ENCODE measurements around the gene DNAH14.
"Not testable (repeated sequence)": the region's sequence is repeated elsewhere in the genome, so short reads cannot be mapped to it uniquely, and the experiment has no call there.

Gene DNAH14

DNA sequence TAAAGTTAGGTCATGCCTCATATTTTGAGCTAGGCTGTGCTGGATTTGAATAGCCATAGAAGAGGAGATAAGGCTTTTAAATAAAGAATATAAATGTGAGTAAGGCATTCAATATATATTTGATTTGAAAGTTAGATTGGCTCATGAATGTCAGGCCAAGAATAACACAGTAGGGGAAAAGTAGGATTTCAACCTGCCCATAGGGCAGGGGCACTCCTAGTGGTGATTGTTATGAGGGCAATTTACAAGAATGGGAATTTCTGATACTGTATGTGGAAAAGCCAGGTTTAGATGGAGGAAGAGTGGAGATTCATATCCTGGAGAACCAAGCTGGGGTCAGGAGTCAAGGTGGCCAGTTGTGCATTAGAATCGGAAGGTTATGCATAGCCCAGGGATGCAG is 74.9 kb downstream of the DNAH14 start:
- DNase-seq, result no peak

DNA sequence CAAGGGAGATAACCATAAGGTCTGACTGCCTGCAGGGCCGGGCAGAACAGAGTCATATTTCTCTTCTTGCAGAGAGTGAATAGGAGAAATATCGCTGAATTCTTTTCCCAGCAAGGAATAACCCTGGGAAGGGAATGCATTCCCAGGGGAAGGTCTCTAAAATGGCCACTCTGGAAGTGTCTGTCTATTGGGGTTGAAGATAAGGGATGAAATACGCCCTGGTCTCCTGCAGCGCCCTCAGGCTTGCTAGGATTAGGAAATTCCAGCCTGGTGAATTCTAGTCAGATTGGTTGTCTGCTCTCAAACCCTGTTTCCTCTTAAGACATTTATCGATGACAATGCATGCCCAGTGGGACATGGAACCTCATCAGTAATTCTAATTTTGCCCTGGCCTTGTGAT is 76.9 kb downstream of the DNAH14 start:
- not testable (repeated sequence) for DNase-seq

GRCh38 chr1:225008050-225008449 is 78.6 kb downstream of the DNAH14 start:
- DNase-seq, result not testable (repeated sequence)

- no peak for DNase-seq
These were observed 91.6 kb downstream of the DNAH14 start for GRCh38 chr1:225021037-225021436.

DNA sequence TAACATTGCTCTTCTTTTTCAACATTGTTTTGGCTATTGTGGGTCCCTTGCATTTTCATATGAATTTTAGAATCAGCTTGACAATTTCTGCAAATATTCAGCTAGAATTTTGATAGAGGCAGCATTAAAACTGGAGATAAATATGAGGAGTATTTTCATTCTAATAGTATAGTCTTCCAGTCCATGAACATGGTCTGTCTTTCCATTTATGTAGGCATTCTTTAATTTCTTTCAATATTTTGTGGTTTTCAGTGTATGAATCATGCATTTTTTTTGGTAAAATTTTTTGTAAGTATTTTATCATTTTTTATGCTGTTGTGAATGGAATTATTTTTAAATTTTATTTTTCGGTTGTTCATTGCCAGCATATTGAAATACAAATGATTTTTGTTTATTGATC is 97.2 kb downstream of the DNAH14 start:
- DNase-seq, result no peak

DNA sequence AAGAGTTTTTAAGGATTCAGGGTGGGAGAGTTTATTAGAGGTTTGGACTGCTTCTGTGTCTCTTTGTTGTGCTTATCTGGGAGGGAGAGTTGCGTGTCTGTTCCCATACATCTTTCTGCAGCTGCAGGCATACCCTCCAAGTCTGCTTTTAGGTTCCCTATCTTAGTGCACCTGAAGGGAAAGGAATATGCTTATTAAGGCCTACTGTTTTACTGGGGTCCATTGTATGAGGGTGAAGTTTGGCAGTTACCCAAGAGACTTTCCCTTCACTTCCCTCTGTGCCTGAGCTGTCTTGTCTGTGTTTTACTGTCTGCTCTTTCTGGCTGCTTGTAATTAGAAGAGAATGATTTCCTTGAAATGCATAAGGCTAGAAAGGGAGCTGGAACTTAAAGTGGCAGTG is 107.0 kb downstream of the DNAH14 start:
- DNase-seq, result not testable (repeated sequence)

- DNase-seq, result no peak
These were observed 112.8 kb downstream of the DNAH14 start for GRCh38 chr1:225042263-225042662.

GRCh38 chr1:225044258-225044657 is 114.8 kb downstream of the DNAH14 start:
- no peak for DNase-seq

DNA sequence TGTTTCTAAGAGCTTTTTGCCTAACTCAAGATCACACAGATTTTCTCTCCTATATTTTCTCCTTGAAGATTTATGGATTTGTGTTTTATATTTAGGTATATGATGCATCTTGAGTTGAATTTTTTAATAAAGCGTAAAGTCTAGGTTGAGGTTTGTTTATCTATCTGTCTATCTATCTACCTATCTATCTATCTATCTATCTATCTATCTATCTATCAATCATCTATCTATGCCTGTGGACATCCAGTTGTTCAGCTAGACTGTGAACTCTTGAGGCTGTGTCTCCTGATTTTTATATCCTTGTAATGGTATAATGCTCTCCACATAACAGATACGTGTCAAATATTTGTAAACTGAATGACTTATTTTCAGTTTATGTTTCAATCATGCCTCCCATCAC is 120.1 kb downstream of the DNAH14 start:
- no peak for DNase-seq

GRCh38 chr1:225063722-225064121 is 134.2 kb downstream of the DNAH14 start:
- no peak for DNase-seq

DNA sequence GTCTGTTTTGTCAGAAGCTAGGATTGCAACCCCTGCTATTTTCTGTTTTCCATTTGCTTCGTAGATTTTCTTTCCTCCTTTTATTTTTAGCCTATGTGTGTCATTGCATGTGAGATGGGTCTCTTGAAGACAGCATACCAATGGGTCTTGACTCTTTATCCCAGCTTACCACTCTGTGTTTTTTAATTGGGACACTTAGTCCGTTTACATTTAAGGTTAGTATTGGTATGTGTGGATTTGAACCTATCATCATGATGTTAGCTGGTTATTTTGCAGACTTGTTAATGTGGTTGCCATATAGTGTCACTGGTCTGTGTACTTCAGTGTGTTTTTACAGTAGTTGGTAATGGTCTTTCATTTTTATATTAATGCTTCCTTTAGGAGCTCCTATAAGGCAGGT is 141.5 kb downstream of the DNAH14 start:
- DNase-seq, result no peak

DNA sequence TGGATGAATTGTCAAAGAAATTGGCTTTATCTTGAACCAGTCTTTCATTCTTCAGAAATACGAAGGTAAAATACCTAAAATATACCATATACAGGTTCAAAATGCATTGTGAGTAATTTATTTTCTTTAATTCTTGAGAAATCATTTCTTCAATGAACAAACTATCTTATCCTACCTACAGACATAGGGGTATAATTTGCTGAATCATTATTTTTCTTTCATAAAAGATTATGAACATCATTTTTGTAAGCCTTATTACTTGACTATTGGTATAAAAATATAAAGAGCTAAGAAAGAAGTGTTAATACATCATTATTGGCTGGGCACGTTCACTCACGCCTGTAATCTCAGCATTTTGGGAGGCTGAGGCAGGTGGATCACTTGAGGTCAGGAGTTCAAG is 167.7 kb downstream of the DNAH14 start:
- no peak for DNase-seq

- no peak for DNase-seq
These were observed 181.5 kb downstream of the DNAH14 start for GRCh38 chr1:225111000-225111399.

DNA sequence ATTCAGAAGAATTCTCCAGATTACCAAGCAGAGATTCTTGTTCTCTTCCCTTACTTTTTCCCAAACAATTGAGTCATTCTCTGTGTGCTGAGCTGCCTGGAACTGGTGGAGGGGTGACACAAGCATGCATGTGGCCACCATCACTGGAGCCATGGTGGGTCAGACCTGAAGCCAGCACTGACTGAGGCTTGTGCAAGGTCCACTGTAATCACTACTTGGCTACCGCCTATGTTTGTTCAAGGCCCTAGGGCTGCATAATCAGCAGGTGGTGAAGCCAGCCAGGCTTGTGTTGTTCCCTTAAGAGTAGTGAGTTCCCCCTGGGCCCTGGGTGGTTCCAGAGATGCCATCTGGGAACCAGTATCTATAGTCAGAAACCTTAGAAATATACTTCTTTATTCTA is 183.8 kb downstream of the DNAH14 start:
- no peak for DNase-seq

- no peak for DNase-seq
These were observed 185.0 kb downstream of the DNAH14 start for GRCh38 chr1:225114354-225114990.

GRCh38 chr1:225119307-225119706 is 189.8 kb downstream of the DNAH14 start:
- DNase-seq, result no peak

GRCh38 chr1:225121095-225121494 is 191.6 kb downstream of the DNAH14 start:
- DNase-seq, result no peak

DNA sequence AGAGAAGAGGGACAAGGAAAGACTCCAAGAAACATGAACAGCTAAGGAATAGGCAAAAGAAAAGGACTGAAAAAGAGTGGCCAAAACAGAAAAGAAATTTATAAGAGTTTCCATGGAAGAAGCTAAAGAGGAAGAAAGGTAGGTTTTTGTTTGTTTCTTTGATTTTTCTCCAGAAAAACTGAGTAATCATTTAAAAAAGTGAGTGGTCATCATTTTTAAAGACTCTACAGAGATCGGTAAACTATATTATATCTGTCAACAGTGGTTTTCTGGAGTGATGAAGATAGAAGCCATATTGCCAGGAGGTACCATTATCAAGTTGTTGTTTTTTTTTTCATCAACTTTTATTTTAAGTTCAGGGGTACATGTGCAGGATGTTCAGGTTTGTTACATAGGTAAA is 202.4 kb downstream of the DNAH14 start:
- no peak for DNase-seq

DNA sequence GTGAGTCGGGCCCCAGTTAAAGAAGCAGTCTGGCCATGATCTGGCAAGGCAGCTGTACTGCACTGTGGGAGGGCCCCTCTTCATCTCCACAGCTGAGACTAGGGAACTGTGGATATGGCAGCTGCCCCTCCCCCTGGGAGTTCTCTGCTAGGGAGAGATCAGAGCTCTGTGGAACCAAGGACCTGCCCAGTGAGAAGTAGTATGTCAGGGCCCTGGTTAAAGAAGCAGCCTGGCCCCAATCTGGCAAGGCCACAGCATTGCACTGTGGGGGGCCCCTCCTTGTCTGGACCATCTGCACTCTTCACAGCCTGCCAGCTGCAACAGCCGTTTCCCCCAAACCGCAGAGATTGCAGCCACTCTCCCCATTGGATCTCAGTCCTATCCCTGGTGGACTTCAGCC is 208.5 kb downstream of the DNAH14 start:
- no peak for DNase-seq

DNA sequence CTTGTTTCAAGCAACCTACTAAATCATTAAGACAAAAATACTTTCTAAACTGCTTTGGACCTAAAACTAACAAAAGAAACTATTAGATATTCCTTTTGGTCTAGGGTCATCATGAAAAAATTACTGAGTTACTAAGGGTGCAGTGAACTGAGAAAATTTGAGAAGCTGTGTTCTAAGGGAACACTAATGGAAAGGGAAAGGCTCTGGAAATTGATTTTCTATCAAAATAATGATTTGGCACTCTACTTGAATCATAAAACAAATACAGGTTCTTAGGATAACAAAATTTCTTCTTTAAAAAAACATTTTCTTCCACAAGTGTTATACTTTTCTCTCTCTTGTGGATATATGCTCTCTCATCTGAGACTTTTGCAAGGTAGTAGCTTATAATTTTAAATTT is 213.5 kb downstream of the DNAH14 start:
- DNase-seq, result no peak

- DNase-seq, result peak; percentile 9
These were observed 217.0 kb downstream of the DNAH14 start for GRCh38 chr1:225146478-225146877.

DNA sequence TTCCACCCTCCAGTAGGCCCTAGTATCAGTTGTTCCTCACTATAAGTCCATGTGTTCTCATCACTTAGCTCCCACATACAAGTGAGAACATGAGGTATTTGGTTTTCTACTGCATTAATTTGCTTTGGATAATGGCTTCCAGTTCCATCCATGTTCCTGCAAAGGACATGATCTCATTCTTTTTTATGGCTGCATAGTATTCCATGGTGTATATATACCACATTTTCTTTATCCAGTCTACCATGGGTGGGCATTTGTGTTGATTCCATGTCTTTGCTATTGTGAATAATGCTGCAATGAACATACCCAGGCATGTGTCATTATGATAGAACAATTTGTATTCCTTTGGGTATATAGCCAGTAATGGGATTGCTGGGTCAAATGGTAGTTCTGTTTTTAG is 218.3 kb downstream of the DNAH14 start:
- DNase-seq, result not testable (repeated sequence)

DNA sequence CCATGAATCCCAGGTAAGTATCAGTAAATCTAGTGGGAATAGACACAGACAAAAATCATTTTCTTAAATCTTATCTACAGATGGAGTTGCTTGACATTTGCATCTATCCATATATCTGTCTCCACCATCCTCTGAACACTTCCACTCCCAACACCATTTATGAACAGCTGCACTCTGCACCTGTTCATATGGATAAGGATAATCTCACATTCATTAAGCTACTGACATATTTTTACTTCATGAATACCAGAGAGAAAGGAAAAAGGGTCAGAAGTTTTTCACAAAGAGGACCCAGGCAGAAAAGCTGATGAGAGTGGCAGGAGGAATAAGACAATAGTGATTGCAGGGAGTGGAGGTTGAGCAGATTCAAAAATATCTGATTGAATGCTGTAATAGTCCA is 222.6 kb downstream of the DNAH14 start:
- DNase-seq, result no peak

GRCh38 chr1:225155555-225155954 is 226.1 kb downstream of the DNAH14 start:
- DNase-seq, result no peak

- no peak for DNase-seq
These were observed 226.8 kb downstream of the DNAH14 start for GRCh38 chr1:225156254-225156653.

GRCh38 chr1:225158291-225158690 is 228.8 kb downstream of the DNAH14 start:
- no peak for DNase-seq
